Measurements from ENCODE around the gene MED12L.

GRCh38 chr3:151206201-151206600, 120.7 kb downstream of the MED12L start:
- TF ChIP-seq CTCF (IDR thresholded peaks at IDR 0.05) (no peak), POLR2AphosphoS5 (IDR thresholded peaks at IDR 0.05) (no peak), POLR2A (IDR thresholded peaks at IDR 0.05) (no peak), EP300 (IDR thresholded peaks at IDR 0.05) (no peak)

Measured in gastroesophageal sphincter (tissue), 3 donors.